ENCODE measurements around the gene CCDC6.

GRCh38 chr10:59801171-59801570 is 105.2 kb downstream of the CCDC6 start:
- no peak for TF ChIP-seq CTCF (IDR thresholded peaks at IDR 0.05)
- TF ChIP-seq POLR2A (IDR thresholded peaks at IDR 0.05), result no peak
- TF ChIP-seq EP300 (IDR thresholded peaks at IDR 0.05), result no peak

All from suprapubic skin (tissue), 3 donors.